ENCODE results near the gene TMCC2. TPM values are rescaled to one million over a fixed set of nuclear protein-coding genes. Genes with fewer than 3 reads are reported as not detected.
"Not testable (repeated sequence)": the region's sequence is repeated elsewhere in the genome, so short reads cannot be mapped to it uniquely, and the experiment has no call there.

Gene TMCC2
- total and polyA plus RNA-seq, 2 of the 8 experiments (the other 6 are each of a cell fraction or from before 2014, with no cell fraction given), result 6.7 to 6.8 TPM

- not testable (repeated sequence) for H2BK20ac ChIP-seq (ENCODE audit: low read length); H3K4me3 ChIP-seq (ENCODE audit: extremely low read depth in 1 of 4, insufficient read depth in 2 of 4, low read depth in 3 of 4, low read length in 4 of 4); H2BK120ac ChIP-seq (replicated peaks; ENCODE audit: low read depth, low read length); H3K14ac ChIP-seq (ENCODE audit: insufficient read length); H4K8ac ChIP-seq (ENCODE audit: extremely low read depth, insufficient read depth, low read length); H3K9ac ChIP-seq (replicated peaks in 1 of 4; ENCODE audit: extremely low read depth in 1 of 4, low read depth in 3 of 4, low read length in 3 of 4); H4K20me1 ChIP-seq (replicated peaks in 1 of 2; ENCODE audit: control insufficient read depth in 1 of 2, insufficient read depth in 2 of 2, low read length in 2 of 2); H3K79me1 ChIP-seq (ENCODE audit: low read depth, low read length); H3K23ac ChIP-seq (ENCODE audit: insufficient read length); H4K91ac ChIP-seq (replicated peaks; ENCODE audit: insufficient read length, low read length); H3K4me1 ChIP-seq (replicated peaks in 1 of 4; ENCODE audit: control insufficient read depth in 3 of 4, insufficient read depth in 4 of 4, low read length in 3 of 4); H3K79me2 ChIP-seq (ENCODE audit: control insufficient read depth in 1 of 2, insufficient read depth in 2 of 2, low read length in 2 of 2); H3K4ac ChIP-seq (replicated peaks; ENCODE audit: insufficient read length, low read depth, low read length); H2BK12ac ChIP-seq (ENCODE audit: low read depth, low read length); H3K27ac ChIP-seq (ENCODE audit: low read depth, low read length); H2AFZ ChIP-seq (ENCODE audit: low read length); H2AK5ac ChIP-seq (ENCODE audit: low read depth, low read length); H3K36me3 ChIP-seq (ENCODE audit: control insufficient read depth in 2 of 4, insufficient read depth in 4 of 4, low read length in 3 of 4); H4K5ac ChIP-seq (ENCODE audit: insufficient read length, low read depth, low read length); H3K27me3 ChIP-seq (replicated peaks in 1 of 4; ENCODE audit: control insufficient read depth in 3 of 4, extremely low read depth in 1 of 4, insufficient read depth in 3 of 4, low read length in 3 of 4); H3K18ac ChIP-seq (ENCODE audit: extremely low read depth, low read length); H3K9me3 ChIP-seq (ENCODE audit: insufficient read depth in 2 of 2, low read depth in 1 of 2, low read length in 1 of 2); H3K4me2 ChIP-seq (ENCODE audit: insufficient read depth in 1 of 2, low read depth in 2 of 2, low read length in 2 of 2); H2BK15ac ChIP-seq (ENCODE audit: low read length); FAIRE-seq; H3K56ac ChIP-seq (replicated peaks; ENCODE audit: insufficient read length, low read depth, low read length); H2BK5ac ChIP-seq (ENCODE audit: low read depth, low read length); H3K23me2 ChIP-seq (ENCODE audit: low read depth, low read length); DNase-seq (ENCODE audit: low read depth in 1 of 2, low spot score in 2 of 2)
- 94% methylated on average over 7 of the region's 7 CpGs; no CpG with 5 or more reads in 1 of the 2 experiments for WGBS, 2 experiments (ENCODE audit: extremely low coverage in 1 of 2, insufficient coverage in 1 of 2, insufficient read length in 1 of 2, insufficient replicate concordance in 2 of 2, low coverage in 1 of 2, low lambda C conversion rate in 2 of 2, missing lambda C conversion rate in 1 of 2)
- POLR2A ChIA-PET (ENCODE audit: partially characterized antibody), result interaction anchor here (0.9 kb wide), 1 partner anchor 21 kb away, joined by 3 read pairs; no protein-coding TSS in a partner anchor
- CTCF ChIA-PET (ENCODE audit: partially characterized antibody), result interaction anchor here (0.7 to 40.8 kb wide), 2 partner anchors 26 to 75 kb away, joined by 3 to 1035 read pairs; no protein-coding TSS in a partner anchor
Measured at GRCh38 chr1:205233986-205234385, 6.2 kb downstream of the TMCC2 start.

Measured in H1 (cell line).